ENCODE data around the gene ATP11B.

ATP11B gene

GRCh38 chr3:182793663-182794454 lies 555 bp downstream of the ATP11B start:
- Histone ChIP-seq H4K20me1 (ENCODE audit: control insufficient read depth, insufficient read depth, low read depth, low read length) (no peaks in the 10 kb centered on the region), H3F3A (ENCODE audit: control insufficient read depth, insufficient read depth) (peaks cover 17% of the 10 kb centered on the region), H3K27me3 (ENCODE audit: control insufficient read depth, low read length) (no peaks in the 10 kb centered on the region), H3K4me2 (ENCODE audit: low read length) (peak overlapping the region; percentile 66), H3K27ac (ENCODE audit: low read depth, low read length) (peak overlapping the region; percentile 72), H3K36me3 (ENCODE audit: control insufficient read depth, low read length) (peaks cover 5% of the 10 kb centered on the region; the same call in 1 of the 2 replicates), H3K9me3 (ENCODE audit: control insufficient read depth, insufficient read depth, low read length) (no peaks in the 10 kb centered on the region), H3K79me2 (ENCODE audit: control insufficient read depth, low read length) (peaks cover 55% of the 10 kb centered on the region), H3K9me2 (replicated peaks; ENCODE audit: control insufficient read depth, low read length) (no peaks in the 10 kb centered on the region), H3K4me1 (ENCODE audit: control insufficient read depth, low read length) (peaks cover 32% of the 10 kb centered on the region), H3K4me3 (ENCODE audit: low read length) (peak overlapping the region; percentile 96)
- no peak for TF ChIP-seq CTCF (IDR thresholded peaks at IDR 0.05; ENCODE audit: low read depth, low read length, poor library complexity, severe bottlenecking)

- Histone ChIP-seq H3F3A (ENCODE audit: control insufficient read depth, insufficient read depth) (peaks cover 11% of the 10 kb centered on the region), H3K4me1 (ENCODE audit: control insufficient read depth, low read length) (peaks cover 23% of the 10 kb centered on the region), H3K27me3 (ENCODE audit: control insufficient read depth, low read length) (no peaks in the 10 kb centered on the region), H3K79me2 (ENCODE audit: control insufficient read depth, low read length) (peaks cover 63% of the 10 kb centered on the region), H3K9me2 (replicated peaks; ENCODE audit: control insufficient read depth, low read length) (no peaks in the 10 kb centered on the region), H3K4me3 (ENCODE audit: low read length) (peak overlapping the region; percentile 96), H3K27ac (ENCODE audit: low read depth, low read length) (peak overlapping the region; percentile 72), H3K36me3 (ENCODE audit: control insufficient read depth, low read length) (peaks cover 5% of the 10 kb centered on the region; the same call in 1 of the 2 replicates), H3K4me2 (ENCODE audit: low read length) (peak overlapping the region; percentile 66), H3K9me3 (ENCODE audit: control insufficient read depth, insufficient read depth, low read length) (no peaks in the 10 kb centered on the region), H4K20me1 (ENCODE audit: control insufficient read depth, insufficient read depth, low read depth, low read length) (no peaks in the 10 kb centered on the region)
- TF ChIP-seq CTCF (IDR thresholded peaks at IDR 0.05; ENCODE audit: low read depth, low read length, poor library complexity, severe bottlenecking): no peak
- TF ChIP-seq EZH2phosphoT487 (IDR thresholded peaks at IDR 0.05; ENCODE audit: borderline replicate concordance, low read length): no peak
These were observed 1.4 kb downstream of the ATP11B start for GRCh38 chr3:182794455-182795388.

GRCh38 chr3:182795389-182795782 lies 2.1 kb downstream of the ATP11B start:
- Histone ChIP-seq H3K4me2 (ENCODE audit: low read length) (peak overlapping the region; percentile 66), H3K79me2 (ENCODE audit: control insufficient read depth, low read length) (peaks cover 67% of the 10 kb centered on the region), H3K9me3 (ENCODE audit: control insufficient read depth, insufficient read depth, low read length) (no peaks in the 10 kb centered on the region), H3K27me3 (ENCODE audit: control insufficient read depth, low read length) (no peaks in the 10 kb centered on the region), H3K4me3 (ENCODE audit: low read length) (peak overlapping the region; percentile 96), H3K9me2 (replicated peaks; ENCODE audit: control insufficient read depth, low read length) (no peaks in the 10 kb centered on the region), H3K4me1 (ENCODE audit: control insufficient read depth, low read length) (peaks cover 17% of the 10 kb centered on the region), H3K27ac (ENCODE audit: low read depth, low read length) (peak overlapping the region; percentile 72), H3K36me3 (ENCODE audit: control insufficient read depth, low read length) (peaks cover 5% of the 10 kb centered on the region; the same call in 1 of the 2 replicates), H4K20me1 (ENCODE audit: control insufficient read depth, insufficient read depth, low read depth, low read length) (no peaks in the 10 kb centered on the region), H3F3A (ENCODE audit: control insufficient read depth, insufficient read depth) (peaks cover 9% of the 10 kb centered on the region)
- TF ChIP-seq CTCF (IDR thresholded peaks at IDR 0.05; ENCODE audit: low read depth, low read length, poor library complexity, severe bottlenecking): no peak
- TF ChIP-seq EZH2phosphoT487 (IDR thresholded peaks at IDR 0.05; ENCODE audit: borderline replicate concordance, low read length): no peak
